HG02798 (cell line): ENCODE measurements around the gene KEAP1.
"Not testable (repeated sequence)": the region's sequence is repeated elsewhere in the genome, so short reads cannot be mapped to it uniquely, and the experiment has no call there.

Experiments used
- ATAC-seq: cut with Tn5 transposase; IDR thresholded peaks from one replicate; pipeline ENCODE4 v1.9.1; 2021; ENCODE audit warnings: mild to moderate bottlenecking; ENCODE audit not compliant: unreplicated experiment, poor library complexity

Gene KEAP1

DNA sequence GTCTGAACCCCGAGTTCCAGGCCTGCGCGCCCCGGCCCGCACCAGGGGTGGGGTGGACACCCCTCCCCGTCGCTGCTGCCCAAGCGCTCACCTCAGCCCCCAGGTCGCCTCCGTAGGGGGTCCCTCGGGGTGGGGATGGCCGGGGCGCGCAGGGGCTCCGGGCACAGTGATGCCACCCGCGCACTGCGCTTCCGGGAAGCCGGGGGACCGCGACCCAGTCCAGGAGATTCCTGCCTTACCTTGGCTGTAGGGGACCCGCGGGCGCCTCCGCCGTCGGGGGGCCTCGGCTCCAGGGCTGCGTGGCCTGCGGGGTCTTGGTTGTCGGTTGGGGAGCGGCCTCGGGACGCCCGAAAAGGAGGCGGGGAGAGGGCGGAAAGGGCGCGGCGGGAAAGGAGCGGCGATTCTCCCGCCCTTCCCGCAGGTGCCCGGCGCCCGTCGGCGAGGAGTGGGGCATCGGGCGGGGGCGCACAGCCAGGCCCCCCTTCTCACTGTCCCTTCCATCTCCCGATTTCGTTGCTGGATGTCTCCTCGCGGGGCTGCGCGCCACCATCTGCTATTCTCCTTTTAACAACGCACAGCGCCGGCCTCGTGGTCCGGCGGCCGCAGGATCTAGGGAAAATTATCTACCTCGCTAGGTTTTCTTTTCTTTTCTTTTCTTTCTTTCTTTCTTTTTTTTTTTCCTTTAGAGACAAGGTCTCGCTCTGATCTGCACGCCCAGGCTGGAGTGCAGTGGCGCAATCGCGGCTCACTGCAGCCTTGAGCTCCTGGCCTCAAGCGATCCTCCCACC, at the start of gene KEAP1:
KEAP1 (minus strand) TSS at position 355 of the 788 bp plus-strand sequence. CDS start 3,323 bp downstream, outside the sequence.
- ATAC-seq = peak; percentile 36

DNA sequence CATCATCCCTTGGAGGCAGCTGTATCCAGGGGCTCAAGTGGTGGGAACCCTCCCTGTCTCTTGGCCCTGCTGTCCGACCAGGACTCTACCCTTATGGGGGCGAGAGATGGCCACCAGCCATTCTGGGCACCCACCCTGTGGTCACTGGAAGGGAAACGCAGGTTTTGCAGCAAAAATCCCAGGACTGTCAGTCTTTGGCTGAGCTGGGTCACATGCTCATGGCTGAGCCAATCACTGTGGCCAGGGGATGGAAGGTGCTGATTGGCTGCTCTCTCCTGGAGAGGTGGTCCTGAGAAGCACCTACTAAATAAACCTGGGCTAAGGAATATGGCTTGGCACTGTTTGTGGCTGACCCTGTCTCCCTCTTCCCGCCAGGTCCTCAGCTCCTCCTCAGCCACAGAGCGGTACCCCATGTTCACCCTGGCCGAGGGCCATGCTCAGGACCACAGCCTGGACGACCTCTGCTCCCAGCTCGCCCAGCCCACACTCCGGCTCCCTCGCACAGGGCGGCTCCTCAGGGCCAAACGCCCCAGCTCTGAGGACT, 49.4 kb upstream of the KEAP1 start:
- no peak for ATAC-seq

DNA sequence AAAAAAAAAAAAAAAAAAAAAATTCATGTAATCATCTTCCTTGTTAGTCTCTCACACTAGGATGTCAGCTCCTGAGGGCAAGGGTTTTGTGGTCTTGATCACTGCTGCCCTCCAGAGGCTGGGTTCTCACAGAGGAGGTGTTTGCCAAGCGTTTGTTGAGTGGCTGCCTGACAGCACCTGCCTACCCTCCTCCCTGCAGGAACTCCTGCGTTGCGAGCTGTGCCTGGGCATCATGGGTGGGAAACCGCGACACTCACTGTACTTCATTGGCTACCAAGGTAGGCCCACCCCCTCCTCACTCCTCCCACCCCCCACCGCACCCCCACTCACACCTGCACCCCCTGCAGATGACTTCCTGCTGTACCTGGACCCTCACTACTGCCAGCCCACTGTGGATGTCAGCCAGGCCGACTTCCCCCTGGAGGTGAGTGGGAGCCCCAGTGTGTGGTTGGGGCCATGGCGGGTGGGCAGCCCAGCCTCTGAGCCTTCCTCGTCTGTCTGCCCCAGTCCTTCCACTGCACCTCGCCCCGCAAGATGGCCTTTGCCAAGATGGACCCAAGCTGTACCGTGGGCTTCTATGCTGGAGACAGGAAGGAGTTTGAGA, 48.6 kb upstream of the KEAP1 start:
- no peak for ATAC-seq

DNA sequence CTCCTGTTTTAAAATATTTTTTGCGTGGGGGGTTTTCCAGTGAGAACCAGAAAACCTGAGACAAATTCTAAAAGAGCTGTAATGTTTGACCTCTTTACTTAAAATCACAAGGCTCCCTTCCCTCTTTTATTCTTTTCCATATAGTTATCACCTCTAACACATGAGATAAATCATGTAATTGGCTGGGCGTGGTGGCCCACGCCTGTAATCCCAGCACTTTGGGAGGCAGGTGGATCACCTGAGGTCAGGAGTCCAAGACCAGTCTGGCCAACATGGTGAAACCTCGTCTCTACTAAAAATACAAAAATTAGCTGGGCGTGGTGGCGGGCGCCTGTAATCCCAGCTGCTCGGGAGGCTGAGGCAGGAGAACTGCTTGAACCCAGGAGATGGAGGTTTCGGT, 47.9 kb upstream of the KEAP1 start:
- ATAC-seq = not testable (repeated sequence)

DNA sequence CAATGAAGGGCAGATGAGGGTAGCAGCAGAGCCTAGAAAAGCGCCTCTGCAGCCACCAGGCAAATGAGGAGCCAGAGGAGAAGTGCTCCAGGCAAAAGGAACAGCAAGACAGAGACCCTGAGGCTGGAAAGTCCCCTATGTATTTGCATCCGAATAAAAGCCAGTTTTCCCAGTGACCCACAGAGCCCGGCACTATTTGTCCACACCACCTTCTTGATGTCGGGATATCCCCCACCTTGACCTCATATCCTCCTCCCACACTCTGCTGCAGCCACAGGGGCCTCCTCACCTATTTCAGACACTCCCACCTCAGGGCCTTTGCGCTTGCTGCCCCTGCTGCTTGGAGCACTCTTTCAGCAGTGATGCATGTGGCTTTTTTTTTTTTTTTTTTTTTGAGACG, 47.2 kb upstream of the KEAP1 start:
- no peak for ATAC-seq

DNA sequence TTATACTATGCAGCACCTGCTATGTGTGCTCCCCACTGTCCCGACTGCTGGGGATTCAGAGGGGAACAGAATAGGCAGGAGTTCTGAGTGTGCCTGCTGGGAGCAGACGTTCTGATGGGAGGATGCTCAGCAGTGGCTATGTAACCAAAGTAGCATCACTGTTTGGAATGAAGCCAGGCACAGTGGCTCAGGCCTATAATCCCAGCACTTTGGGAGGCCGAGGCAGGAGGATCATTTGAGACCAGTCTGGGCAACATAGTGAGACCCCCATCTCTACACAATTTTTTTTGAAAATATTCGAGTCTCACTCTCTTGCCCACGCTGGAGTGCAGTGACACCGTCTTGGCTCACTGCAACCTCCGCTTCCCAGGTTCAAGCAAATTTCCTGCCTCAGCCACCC, 46.6 kb upstream of the KEAP1 start:
- no peak for ATAC-seq

DNA sequence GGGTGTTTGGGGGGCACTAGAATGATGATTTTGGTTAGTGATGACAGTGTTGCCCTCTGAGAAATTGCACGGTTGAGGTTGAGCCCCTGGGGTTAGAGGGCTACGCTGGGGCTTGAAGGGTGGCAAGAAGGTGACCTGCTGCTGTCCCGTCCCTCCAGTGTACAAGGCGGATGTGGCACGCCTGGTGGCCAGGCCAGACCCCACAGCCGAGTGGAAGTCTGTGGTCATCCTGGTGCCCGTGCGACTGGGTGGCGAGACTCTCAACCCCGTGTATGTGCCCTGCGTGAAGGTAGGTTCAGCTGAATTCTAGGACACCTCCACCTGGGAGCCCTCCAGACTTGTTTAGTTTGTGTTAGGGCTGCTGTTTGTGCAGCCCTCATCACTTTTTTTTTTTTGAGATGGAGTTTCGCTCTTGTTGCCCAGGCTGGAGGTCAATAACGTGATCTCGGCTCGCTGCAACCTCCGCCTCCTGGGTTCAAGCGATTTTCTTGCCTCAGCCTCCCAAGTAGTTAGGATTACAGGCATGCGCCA, 45.7 kb upstream of the KEAP1 start:
- no peak for ATAC-seq

DNA sequence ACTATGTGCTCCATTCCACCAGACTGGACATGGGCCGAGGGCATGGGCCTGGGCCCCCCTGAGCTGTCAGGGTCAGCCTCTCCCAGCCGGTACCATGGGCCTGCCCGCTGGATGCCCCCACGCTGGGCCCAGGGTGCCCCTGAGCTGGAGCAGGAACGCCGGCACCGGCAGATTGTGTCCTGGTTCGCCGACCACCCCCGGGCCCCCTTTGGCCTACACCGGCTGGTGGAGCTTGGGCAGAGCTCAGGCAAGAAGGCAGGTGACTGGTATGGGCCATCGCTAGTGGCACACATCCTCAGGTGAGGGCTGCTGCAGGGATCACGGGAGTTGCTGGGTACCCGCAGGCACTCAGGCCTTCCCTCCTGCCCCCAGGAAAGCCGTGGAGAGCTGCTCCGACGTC, 43.7 kb upstream of the KEAP1 start:
- ATAC-seq = no peak

DNA sequence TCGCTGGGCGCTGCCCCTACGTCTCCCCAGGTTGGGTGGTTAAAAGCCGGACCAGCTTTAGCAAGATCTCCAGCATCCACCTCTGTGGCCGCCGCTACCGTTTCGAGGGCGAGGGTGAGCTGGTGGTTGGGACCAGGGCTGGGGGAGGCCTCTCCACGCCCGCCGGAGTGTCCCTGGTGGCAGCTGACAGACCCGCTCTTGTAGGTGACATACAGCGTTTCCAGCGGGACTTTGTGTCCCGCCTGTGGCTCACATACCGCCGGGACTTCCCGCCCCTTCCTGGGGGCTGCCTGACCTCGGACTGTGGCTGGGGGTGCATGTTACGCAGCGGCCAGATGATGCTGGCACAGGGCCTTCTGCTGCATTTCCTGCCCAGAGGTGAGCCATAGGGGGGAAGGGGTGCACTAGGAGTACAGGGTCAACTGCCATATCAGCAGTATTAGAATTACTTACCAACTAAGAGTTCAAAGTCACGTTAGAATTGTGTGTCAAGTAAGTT, 41.6 kb upstream of the KEAP1 start:
- ATAC-seq = no peak

DNA sequence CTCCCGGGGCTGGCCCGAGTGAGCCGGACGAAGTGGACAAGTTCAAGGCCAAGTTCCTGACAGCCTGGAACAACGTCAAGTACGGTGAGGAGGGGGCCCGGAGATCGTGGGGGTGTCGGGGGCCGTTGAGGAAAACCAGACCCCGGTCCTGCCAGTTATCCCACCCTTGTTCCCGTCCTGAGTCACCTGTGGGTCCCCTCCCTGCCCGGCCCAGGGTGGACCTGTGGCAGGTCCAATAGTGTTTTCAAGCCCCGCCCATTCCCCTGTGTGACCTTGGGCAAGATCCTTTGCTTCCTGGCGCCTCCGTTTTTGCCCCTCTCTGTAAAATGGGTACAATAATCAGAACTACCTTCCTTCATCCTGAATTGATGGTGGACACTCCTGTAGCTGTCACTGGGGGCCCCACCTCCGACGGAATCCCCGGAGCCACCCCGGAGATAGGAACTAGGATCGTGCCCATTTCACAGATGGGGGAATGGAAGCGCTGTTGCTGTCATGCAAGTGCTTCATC, 41.1 kb upstream of the KEAP1 start:
- peak; percentile 7 for ATAC-seq

DNA sequence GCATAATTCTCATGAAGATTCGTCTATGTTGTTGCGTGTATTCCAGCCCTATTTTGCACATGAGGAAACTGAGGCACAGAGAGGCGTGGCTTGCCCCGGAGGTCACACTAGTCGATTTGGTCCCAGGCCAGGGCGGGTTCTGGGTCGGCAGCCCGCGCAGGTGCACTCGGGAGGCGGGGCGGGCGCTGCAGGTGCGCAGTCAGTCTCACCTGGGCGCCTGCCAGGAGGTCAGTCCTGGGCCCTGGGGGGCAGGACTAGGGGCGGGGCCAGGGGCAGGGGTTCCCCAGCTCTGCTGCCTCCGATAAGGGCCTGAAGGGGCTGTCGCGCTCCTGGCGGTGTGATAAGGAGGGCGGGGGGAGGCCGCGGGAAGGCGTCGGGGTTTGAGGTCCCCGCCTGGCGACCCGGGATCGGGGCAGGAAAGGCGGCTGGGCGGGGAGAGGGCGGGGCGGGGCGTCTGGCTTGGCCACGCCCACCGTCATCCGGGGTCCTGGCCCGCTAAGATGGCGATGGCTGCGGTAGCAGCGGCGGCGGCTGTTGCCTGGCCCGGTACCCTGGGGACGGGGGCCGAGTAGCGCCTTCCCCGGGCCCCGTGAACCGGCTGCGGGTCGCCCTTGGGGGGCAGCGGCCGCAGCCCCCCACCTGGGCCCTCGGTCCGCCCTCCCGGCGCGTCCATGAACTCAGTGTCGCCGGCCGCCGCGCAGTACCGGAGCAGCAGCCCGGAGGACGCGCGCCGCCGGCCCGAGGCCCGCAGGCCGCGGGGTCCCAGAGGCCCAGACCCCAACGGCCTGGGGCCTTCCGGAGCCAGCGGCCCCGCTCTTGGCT, 40.5 kb upstream of the KEAP1 start, which contains the start of gene ATG4D:
ATG4D (plus strand) TSS at position 485 of the 822 bp plus-strand sequence; CDS start at position 672, 187 bp downstream.
- ATAC-seq = peak; percentile 82

DNA sequence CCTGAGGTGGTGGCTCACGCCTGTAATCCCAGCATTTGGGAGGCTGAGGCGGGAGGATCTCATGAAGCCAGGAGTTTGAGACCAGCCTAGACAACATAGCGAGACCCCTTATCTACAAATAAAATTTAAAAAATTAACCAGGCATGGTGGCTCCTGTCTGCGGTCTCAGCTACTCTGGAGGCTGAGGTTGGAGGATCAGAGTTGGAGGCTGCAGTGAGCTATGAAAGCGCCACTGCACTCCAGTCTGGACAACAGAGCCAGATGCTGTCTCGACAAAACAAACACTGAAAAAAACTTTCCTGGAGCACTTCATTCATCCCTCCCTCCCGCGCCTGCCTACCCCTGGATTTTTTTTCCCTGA, 39.9 kb upstream of the KEAP1 start:
- ATAC-seq = no peak

DNA sequence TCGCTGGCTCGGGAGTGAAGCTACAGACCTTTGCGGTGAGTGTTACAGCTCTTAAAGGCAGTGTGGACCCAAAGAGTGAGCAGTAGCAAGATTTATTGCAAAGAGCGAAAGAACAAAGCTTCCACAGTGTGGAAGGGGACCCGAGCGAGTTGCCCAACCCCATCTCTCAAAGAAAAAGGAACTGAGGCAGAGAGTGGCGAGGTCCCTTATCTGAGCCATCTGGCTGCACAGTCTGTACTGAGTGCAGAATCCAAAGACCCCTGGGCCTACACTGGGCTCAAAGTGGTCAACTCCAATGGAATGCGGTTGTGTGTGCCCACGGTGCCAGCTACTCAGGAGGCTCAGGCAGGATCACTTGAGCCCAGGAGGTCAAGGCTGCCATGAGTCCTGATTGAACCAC, 35.9 kb upstream of the KEAP1 start:
- not testable (repeated sequence) for ATAC-seq

DNA sequence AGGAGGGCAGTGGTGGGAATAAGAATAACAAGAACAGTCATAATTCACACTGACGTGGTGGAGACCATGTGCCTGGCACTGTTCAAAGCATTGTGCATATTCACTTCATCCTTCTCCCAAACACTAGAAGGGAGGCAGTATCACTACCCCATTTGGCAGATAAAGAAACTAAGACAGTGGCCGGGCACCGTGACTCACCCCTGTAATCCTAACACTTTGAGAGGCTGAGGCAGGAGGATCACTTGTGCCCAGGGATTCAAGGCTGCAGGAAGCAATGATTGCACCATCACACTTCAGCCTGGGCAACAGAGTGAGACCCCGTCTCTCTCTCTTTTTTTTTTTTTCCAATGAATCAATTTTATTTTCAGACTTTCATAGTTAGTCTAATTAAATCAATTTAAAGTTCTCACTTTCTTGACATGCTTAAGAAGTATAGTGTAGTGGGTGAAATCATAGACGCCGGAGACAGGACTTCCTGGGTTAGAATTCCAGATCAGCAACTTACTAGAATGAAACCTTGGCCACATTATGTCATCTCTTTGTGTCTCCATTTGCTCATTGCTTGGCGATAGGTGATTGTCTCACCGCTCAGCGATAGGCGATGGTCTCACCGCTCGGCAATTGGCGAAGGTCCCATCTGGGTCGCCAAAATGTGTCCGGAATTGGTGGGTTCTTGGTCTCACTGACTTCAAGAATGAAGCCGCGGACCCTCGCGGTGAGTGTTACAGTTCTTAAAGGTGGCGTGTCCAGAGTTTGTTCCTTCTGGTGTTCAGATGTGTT, 35.2 kb upstream of the KEAP1 start:
- ATAC-seq = no peak

DNA sequence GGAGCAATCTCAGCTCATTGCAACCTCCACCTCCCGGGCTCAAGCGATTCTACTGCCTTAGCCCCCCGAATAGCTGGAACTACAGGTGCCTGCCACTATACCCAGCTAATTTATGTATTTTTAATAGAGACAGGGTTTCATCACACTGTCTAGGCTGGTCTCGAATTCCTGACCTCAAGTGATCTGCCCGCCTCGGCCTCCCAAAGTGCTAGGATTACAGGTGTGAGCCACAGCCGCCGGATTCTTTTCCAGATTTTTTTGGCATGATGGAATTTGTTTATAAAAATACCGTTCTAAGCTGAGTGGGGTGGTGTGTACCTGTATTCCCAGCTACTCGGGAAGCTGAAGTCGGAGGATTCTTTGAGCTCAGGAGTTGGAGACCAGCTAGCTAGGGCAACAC, 34.5 kb upstream of the KEAP1 start:
- ATAC-seq = no peak

DNA sequence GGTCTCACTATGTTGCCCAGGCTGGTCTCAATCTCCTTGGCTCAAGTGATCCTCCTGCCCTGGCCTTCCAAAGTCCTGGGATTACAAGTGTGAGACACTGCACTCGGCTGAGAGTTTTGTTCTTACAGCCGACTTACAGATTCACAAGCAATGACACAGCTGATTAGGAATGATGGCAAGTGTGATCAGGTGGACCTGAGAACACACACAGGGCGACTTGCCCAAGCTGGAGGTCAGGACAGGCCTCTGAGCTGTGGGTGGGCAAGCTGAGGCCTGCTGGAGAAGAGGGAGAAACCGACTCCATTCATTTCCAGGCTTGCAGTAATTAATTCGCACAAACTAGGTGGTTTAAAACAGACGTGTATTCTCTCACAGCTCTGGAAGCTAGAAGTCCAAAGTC, 32.5 kb upstream of the KEAP1 start:
- no peak for ATAC-seq

DNA sequence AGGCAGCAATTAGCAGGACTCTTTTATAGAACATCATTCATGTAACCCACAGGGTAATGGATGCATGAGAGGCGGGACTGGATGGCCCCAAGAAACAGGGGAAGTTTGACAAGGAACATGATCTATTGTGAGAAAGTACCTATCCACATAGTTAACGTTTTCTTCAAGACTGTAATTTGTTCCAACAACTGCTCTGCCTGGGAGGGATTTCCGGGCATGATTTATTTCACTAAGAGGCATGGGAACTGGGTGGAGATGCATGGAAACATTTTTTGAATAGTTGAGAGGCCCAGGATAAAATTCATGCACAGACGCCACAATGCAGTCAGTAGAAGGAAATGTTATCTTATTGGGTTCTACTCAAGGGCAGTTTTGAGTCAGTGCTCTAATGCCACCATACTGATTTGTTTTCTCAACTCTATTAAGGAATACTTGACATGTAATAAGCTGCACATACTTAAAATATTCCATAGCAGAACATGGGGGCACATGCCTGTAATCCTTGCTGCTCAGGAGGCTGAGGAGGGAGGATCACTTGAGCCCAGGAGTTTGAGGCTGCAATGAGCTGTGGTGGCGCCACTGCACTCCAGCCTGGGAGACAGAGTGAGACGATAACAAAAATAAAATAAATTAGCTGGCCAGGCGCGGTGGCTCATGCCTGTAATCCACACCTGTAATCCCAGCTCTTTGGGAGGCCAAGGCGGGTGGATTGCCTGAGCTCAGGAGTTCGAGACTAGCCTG, 30.7 kb upstream of the KEAP1 start:
- no peak for ATAC-seq

DNA sequence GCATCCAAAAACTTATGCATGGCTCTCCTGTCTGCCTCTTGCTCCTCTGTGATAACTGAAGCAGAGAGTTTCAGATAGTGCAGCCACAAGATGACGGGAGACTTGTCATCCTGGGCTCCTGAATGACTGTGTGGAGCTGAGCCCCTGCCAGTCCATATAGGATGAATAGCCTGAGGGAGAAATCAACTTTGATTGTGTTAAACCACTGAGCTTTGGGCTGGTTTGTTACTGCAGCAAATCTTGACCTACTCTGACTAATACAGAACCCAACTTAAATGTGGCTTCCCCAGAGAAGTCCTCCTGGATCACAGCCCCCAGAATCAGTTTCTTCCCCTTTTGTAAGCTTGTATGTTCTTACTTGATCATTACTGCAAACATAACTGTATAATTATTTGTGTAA, 29.3 kb upstream of the KEAP1 start:
- ATAC-seq = no peak

DNA sequence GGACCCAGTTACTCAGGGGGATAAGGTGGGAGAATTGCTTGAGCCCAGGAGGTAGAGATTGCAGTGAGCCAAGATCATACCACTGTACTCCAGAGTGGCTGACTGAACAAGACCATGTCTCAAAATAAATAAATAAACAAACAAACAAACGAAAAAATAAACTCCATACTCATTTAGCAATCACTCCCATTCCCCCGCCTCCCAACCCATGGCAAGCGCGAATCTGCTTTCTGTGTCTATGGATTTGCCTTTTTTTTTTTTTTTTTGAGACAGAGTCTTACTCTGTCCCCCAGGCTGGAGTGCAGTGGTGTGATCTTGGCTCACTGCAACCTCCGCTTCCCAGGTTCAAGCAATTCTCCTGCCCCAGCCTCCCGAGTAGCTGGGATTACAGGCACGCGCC, 23.7 kb upstream of the KEAP1 start:
- ATAC-seq = not testable (repeated sequence)
